ENCODE measurements around the gene LPO. TPM values are rescaled to one million over a fixed set of nuclear protein-coding genes. Genes with fewer than 3 reads are reported as not detected.

Gene LPO
- total and polyA plus RNA-seq, 2 experiments from 2014 or later, result 0.29 to 1.0 TPM

DNA sequence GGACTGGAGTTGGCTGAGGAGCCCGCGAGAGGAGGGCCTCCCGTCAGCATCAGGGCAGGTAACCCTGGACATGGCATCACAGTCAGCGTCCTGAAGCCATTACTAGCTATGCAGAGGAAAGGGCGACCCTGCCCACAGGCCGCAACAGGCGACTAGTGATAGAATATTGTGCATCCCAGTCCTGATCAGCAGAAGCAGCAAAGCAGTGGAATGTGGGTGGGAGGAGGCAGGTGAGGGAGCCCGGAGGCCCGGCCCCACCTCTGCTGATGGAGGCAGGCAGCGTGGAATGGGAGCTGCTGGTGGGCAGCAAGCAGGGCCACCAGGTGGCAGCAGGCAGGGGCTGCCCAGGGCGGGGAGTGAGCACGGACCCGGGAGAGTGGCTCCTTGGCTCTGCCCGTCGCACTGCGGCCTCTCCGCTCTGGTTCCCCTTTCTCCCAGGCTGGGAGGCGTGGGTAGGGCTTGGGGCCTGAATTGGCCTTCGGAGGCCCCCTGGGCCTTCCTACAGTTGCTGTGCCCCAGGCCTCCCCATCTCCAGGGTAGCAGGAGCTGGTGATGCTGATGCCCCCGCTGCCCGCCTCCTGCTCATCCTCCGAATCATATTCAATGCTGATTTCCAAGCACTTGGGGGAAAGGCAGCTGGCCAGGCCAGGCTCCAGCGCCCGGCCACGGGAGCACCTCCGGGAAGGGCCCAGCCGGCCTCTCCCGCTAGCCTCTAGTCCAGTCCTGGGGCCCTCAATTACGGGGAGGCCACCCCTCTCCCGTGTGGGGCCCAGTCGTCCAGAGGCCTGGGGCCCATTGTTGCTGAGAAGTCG is 70.0 kb downstream of the LPO start:
- no peak overlapping the region for H2AFZ ChIP-seq

DNA sequence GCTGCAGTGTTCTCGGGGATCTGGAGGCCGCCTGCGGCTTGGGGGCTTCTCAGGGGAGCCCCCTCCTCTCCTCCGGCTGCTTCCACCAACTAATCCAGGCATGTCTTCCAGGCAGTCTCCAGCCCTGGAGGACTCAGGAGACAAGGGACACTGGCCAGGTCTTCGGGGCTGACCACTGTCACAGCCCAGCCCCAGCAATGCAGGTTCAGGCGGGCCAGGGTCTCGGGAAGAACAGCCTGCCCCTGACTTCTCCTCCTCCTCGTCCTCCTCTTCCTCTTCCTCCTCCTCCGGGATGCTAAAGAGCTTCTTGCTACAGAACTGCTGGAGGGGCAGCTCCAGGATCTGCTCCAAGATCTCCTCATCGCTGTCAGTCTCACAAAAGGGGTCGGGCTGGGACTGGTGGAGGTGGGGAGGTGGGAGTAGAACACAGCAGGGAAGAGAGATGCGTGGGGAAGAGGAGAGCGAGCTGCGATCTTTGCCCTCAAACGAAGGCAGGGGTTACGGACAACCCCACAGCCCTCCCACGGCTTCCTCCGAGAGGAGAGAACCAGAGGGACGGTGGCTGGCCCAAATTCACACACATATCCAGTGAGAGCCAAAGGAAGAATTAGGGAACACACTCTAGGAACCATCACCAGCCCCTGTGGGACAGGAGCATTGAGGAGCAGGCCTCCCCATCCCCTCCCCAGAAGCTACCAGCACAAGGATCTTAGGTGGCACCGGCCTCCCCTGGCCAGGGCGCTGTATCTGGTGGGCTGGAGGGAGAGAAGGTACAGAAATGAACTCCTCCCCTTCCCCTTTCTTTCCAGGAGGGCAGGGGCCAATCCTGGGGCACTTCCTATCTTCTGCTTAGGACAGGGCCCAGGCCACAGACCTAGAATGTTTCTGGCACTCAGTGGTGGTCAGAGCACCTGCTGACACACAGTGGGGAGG is 70.9 kb downstream of the LPO start:
- H3K27me3 ChIP-seq, result no peaks in the 10 kb centered on the region
- 90% methylated on average over 19 of the region's 21 CpGs for WGBS (ENCODE audit: low lambda C conversion rate, missing lambda C conversion rate)
- H3K27ac ChIP-seq, result no peak overlapping the region
- no peaks in the 10 kb centered on the region for H3K9me3 ChIP-seq (ENCODE audit: low read depth)
- TF ChIP-seq, protein P1, sequence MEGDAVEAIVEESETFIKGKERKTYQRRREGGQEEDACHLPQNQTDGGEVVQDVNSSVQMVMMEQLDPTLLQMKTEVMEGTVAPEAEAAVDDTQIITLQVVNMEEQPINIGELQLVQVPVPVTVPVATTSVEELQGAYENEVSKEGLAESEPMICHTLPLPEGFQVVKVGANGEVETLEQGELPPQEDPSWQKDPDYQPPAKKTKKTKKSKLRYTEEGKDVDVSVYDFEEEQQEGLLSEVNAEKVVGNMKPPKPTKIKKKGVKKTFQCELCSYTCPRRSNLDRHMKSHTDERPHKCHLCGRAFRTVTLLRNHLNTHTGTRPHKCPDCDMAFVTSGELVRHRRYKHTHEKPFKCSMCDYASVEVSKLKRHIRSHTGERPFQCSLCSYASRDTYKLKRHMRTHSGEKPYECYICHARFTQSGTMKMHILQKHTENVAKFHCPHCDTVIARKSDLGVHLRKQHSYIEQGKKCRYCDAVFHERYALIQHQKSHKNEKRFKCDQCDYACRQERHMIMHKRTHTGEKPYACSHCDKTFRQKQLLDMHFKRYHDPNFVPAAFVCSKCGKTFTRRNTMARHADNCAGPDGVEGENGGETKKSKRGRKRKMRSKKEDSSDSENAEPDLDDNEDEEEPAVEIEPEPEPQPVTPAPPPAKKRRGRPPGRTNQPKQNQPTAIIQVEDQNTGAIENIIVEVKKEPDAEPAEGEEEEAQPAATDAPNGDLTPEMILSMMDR (IDR thresholded peaks at IDR 0.05; ENCODE audit: poor library complexity), result no peak
- TF ChIP-seq EZH2 (IDR thresholded peaks at IDR 0.05; ENCODE audit: borderline replicate concordance) (no peak), EZH2phosphoT487 (IDR thresholded peaks at IDR 0.05; ENCODE audit: low read depth, severe bottlenecking, unreplicated experiment) (no peak)
- no peak overlapping the region for H3K4me3 ChIP-seq
- H3K36me3 ChIP-seq (replicated peaks; ENCODE audit: insufficient read depth, low read depth), result no peaks in the 10 kb centered on the region
- H3K79me2 ChIP-seq, result no peaks in the 10 kb centered on the region
- no peak overlapping the region for H3K4me2 ChIP-seq
- H2AFZ ChIP-seq, result no peak overlapping the region
- no peak for DNase-seq (ENCODE audit: low spot score)
- H3K9me2 ChIP-seq (replicated peaks; ENCODE audit: insufficient read depth), result no peaks in the 10 kb centered on the region
- H4K20me1 ChIP-seq (ENCODE audit: insufficient read depth, poor library complexity, severe bottlenecking), result no peaks in the 10 kb centered on the region
- H3K4me1 ChIP-seq (ENCODE audit: insufficient read depth), result no peaks in the 10 kb centered on the region

More for the DNA sequence above, 70.0 kb downstream of the LPO start:
- no peak overlapping the region for H3K27ac ChIP-seq
- no peaks in the 10 kb centered on the region for H3K27me3 ChIP-seq
- no peak overlapping the region for H3K4me3 ChIP-seq
- no peak overlapping the region for H3K4me2 ChIP-seq
- H4K20me1 ChIP-seq (ENCODE audit: insufficient read depth, poor library complexity, severe bottlenecking), result no peaks in the 10 kb centered on the region
- TF ChIP-seq, protein P1 (IDR thresholded peaks at IDR 0.05; ENCODE audit: poor library complexity), result peak; percentile 9
- TF ChIP-seq EZH2phosphoT487 (IDR thresholded peaks at IDR 0.05; ENCODE audit: low read depth, severe bottlenecking, unreplicated experiment), result no peak
- H3K79me2 ChIP-seq, result no peaks in the 10 kb centered on the region
- WGBS (ENCODE audit: low lambda C conversion rate, missing lambda C conversion rate), result 83% methylated on average over 32 of the region's 32 CpGs
- no peaks in the 10 kb centered on the region for H3K9me3 ChIP-seq (ENCODE audit: low read depth)
- DNase-seq (ENCODE audit: low spot score), result no peak
- H3K9me2 ChIP-seq (replicated peaks; ENCODE audit: insufficient read depth), result no peaks in the 10 kb centered on the region
- H3K4me1 ChIP-seq (ENCODE audit: insufficient read depth), result no peaks in the 10 kb centered on the region
- H3K36me3 ChIP-seq (replicated peaks; ENCODE audit: insufficient read depth, low read depth), result no peaks in the 10 kb centered on the region

GRCh38 chr17:58309918-58310259 is 71.5 kb downstream of the LPO start:
- no peaks in the 10 kb centered on the region for H3K9me3 ChIP-seq (ENCODE audit: low read depth)
- no peak overlapping the region for H3K4me3 ChIP-seq
- no peaks in the 10 kb centered on the region for H3K79me2 ChIP-seq
- TF ChIP-seq EZH2phosphoT487 (IDR thresholded peaks at IDR 0.05; ENCODE audit: low read depth, severe bottlenecking, unreplicated experiment) (no peak), EZH2 (IDR thresholded peaks at IDR 0.05; ENCODE audit: borderline replicate concordance) (no peak)
- TF ChIP-seq, protein P1 (IDR thresholded peaks at IDR 0.05; ENCODE audit: poor library complexity), result no peak
- H3K9me2 ChIP-seq (replicated peaks; ENCODE audit: insufficient read depth), result no peaks in the 10 kb centered on the region
- H2AFZ ChIP-seq, result no peak overlapping the region
- no peak overlapping the region for H3K27ac ChIP-seq
- no peaks in the 10 kb centered on the region for H3K27me3 ChIP-seq
- H3K4me1 ChIP-seq (ENCODE audit: insufficient read depth), result no peaks in the 10 kb centered on the region
- WGBS (ENCODE audit: low lambda C conversion rate, missing lambda C conversion rate), result 88% methylated on average over 5 of the region's 5 CpGs
- H3K36me3 ChIP-seq (replicated peaks; ENCODE audit: insufficient read depth, low read depth), result no peaks in the 10 kb centered on the region
- DNase-seq (ENCODE audit: low spot score), result no peak
- no peak overlapping the region for H3K4me2 ChIP-seq
- no peaks in the 10 kb centered on the region for H4K20me1 ChIP-seq (ENCODE audit: insufficient read depth, poor library complexity, severe bottlenecking)

Data from hepatocyte (in vitro differentiated cells).